Fibroblast of skin of right biceps (primary cell): ENCODE results near the gene KIF25.

Source experiments
- DNase-seq: peaks from one replicate; pipeline ENCODE4 v3.0.0-alpha.2; 2013

The KIF25 gene

GRCh38 chr6:168053086-168053956, 55.9 kb downstream of the KIF25 start:
- no peak for DNase-seq

GRCh38 chr6:168053957-168054471, 56.5 kb downstream of the KIF25 start:
- no peak for DNase-seq

DNA sequence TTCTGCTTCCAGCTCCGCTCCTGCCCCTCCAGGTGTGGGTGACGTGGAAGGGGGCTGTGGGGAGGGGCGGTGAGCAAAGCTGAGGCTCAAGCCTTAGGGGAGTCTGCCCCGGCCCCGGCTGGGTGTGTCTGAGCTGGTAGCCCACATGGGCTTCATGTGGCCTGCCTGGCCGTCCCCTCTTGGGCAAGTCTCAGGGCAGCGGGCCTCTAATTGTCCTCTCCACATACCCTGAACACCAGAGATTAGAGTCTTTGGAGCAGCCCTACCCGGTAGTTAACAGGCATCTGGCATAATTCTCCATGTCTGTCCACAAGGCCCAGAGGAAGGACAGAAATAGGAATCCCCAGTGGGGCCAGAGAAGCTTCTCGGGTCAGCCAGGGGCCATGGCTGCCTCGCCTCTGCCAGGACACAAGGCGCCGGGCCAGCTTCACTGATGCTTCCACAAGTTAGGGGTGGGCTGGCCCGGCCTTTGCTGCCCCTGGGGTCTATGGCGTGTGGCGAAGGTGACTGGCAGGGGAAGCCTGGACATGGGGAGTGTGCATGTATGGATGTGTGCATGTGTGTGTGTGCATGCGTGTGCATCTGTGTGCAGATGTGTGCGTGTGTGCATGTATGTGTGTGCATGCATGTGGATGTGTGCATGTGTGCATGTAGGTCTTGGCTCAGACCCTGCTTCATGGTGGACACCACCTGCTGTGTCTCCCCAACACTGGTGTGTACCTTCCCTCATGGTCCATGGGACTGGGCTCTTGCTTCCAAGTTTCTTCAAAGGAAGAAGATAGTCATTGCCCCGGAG, 57.5 kb downstream of the KIF25 start:
- DNase-seq, result no peak

DNA sequence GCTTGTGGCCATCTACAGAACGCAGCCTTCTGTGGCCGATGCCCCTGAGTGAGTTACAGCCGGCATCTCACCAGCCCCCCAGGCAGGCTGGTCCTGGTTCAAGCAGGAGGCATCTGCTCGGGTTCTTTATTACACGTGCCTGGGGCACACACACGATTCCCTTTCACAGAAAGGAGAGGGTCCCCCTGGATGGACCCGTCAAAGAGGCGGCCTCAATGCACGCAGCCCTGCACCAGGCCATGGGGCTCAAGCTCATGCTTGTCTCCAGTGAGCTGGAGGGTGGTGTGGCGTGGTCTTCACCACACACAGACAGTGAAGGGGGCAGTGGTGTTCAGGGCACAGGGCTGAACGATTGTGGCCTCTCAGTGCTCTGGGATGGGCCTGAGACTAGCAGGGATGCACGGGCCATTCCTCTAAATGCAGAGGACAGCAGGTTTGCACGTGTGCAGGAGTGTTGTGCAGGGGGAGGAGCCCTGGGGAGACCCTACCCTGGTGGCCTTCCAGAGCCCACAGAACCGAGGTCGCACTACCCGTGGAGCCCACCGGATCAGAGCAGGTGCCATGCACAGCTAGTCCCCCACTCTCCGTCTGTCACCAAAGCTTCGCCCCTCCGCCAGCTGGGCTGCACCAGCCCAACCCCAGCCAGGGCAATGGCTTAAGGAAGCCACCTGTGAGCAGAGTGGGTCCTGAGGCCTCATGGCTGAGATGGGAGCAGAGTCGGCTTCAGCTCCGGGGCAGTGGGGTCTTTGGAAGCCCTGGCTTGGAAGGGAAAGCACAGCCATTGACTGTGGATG, 58.4 kb downstream of the KIF25 start:
- DNase-seq, result no peak

DNA sequence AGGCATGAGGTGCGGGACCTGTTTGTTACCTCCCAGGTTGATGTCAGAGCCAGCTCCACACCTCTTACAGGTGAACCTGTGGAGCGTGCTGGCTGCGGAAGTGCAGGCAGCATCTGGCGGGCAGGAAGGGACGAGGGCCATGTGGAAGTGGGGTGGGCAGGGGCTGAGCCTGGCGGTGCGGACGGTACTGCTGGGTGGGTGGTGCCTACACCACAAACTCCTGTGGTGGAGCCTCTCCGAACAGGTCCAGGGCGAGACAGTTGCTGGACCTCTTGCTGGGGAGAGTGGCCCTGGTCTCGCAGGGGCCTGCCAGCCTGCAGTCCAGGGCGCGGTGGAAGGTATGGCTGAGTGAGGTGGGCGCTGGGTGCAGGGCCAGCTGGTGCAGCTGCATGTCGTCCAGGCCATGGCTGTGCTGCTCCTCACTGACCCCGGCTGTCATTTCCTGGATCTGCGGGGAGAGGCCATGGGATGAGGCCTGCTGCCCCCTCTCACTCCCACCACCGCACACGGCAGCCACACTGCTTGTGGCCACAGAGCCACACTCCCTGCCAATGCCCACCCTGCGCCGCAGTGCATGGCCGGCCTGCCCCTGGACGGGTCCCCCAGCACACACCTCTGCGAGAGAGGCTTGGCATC, 59.5 kb downstream of the KIF25 start:
- no peak for DNase-seq

- DNase-seq, result no peak
These were observed 60.4 kb downstream of the KIF25 start for GRCh38 chr6:168057836-168058235.

DNA sequence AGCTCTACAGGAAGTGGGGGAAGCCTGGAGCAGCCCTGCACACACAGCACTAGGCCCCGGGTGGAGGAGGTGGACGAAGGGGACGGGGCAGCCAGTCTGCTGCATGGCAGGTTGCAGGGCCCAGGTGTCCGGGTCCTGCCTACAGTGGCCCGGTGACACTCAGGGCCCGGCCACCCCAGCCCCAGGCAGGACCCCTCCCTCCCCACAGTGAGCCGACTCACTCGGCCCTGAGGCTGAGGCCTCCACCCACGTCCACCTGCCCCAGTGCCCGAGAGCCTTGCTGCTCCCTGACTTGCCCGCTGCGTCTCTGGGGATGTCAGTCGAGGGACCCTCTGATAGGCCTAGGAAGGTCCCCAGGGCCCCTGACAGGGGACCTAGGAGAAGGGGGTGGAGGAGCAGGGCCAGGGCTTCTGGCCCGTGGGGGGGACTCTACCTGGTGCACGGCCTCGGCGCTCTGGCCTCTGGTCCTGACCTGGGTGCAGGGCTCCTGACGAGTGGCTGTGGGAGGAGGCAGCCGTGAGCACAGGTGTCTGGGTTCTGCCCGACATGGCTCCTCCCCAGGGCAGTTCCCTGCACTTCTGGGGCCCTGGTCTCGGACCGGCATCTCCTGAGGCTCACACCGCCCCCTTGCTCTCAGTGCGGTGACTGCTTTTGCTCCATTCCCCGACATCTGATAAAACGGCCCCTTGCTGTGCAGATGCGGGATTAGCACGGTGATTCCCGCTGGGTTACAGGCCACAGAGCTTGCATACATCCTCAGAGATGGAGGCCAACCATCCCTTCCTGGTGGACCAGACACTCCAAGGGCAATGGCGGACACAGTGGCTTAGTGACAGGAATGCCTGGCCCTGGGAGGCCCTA, 61.5 kb downstream of the KIF25 start:
- no peak for DNase-seq

DNA sequence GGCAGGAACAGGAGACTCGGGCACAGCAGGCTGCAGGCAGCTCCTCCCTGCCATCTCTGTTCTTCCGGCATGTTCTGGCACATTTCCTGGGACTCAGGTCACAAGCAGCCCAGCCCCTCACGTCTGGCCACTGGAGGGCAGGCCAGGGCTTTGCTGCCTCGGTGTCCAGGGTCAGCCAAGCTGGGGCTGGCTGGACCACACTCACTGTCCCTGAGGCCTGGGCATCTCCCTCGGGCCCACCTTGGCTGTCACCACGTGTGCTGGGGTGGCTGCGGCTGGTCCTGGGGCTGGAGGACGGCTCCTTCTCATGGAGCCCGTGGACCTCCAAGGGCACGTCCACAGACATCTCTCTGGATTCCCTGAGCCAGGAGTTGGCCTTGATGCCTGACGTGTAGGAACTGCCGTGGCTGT, 63.1 kb downstream of the KIF25 start:
- peak; percentile 34 for DNase-seq

DNA sequence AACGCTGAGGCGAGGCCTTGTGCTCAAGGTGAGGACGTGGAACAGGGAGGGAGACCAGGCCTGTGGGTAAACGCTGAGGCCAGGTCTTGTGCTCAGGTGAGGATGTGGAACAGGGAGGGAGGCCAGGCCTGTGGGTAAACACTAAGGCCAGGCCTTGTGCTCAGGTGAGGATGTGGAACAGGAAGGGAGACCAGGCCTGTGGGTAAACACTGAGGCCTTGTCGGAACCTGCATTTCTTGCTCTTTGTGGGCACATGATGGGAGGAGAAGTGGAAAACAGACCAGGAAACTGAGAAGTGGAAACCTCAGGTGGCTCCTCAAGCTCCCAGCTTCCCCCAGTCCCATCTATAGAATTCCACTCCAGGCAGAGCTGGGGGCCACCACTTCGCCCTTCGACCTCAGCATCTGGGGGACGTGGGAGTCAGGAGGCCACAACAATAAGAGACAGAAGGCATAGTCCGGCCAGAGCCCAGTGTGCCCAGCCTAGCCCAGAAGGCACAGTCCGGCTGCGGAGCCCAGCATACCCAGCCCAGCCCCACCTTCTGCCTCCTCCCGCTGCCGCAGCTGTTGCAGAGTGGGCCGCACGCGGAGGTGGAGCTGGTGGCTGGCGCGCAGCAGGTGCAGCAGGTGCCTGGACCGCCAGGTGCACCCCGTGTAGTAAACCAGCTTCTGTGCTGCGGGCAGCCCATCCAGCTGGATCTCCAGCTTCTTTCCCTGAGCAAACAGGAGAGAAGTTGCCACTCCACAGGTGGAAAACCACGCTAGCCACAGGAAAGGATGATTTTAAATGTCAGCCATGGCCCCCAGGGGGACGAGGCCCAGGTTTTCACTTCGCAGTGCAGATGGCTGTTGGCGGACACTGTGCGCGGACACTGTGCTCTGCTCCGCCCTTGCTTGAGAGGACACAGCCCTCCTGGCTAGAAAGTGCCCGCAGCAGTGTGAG, 64.1 kb downstream of the KIF25 start:
- DNase-seq, result no peak

GRCh38 chr6:168062346-168063289, 65.1 kb downstream of the KIF25 start:
- DNase-seq, result no peak

GRCh38 chr6:168063431-168063830, 66.0 kb downstream of the KIF25 start:
- no peak for DNase-seq

DNA sequence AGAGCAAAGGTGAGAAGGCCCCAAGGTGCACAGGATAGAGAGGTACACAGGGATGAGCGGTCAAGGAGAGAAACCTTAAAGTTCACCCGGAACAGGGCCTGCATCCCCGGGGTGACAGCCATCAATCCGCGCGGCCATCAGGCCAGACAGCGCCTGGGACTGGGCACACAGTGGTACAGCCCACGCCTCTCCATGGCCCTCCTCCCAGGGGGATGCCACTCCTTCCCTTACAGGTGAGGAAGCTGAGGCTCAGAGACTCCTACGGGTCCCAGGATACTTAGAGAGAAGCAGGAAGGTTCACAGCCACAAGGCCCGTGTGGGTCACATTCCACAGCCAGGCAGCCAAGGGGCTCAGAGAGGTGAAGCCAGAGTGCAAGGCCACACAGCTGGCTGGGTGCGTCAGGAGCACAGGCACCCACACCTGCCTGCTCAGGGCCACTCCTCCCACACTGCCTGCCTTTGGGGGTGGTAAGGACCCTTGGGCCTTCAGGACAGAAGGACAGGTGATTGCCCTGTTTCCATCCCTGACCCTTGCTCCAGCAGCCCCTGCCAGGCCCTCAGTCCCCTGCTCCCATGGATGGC, 66.8 kb downstream of the KIF25 start:
- DNase-seq, result no peak

GRCh38 chr6:168067081-168067759, 69.7 kb downstream of the KIF25 start:
- no peak for DNase-seq

DNA sequence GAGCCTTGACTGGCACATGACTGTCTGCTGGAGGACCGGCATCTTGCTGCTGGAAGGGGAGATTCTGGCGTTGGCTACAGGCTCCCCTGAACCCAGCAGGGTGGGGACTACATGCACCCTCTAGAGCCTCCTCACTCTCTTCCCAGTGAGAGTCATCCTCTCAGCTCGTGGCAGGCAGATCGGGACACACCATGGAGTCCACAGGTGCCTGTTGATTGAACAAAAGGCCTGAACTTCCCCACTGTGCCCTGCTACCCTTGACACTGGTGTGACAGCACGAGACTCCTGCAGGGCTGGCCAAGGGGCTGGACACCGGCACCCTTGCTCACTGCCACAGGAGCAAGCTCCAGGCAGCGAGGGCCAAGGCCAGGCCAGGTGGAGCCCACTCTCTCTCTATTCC, 73.3 kb downstream of the KIF25 start:
- DNase-seq, result no peak

- no peak for DNase-seq
These were observed 74.1 kb downstream of the KIF25 start for GRCh38 chr6:168071620-168072019.

- no peak for DNase-seq
These were observed 74.8 kb downstream of the KIF25 start for GRCh38 chr6:168072261-168072660.

DNA sequence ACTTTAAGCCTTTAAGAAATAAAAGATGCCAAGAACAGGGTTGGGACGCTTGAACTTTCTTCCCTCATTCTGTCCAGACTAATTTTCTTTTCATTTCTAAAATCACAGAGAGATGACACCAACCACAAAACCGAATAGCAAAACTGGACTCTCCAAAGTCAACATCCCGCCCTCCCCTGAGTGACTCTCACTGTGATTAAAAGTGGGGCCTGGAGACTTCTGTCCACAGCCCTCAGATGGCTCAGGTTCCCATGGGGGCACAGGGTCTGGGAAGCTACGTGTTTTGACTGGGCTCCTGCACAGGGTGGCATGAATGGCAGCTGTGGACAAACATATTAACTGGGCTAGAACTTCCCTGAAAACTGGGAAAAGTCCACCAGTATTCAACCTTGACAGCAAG, 75.3 kb downstream of the KIF25 start:
- no peak for DNase-seq
